IPS-18a (cell line): ENCODE results near the gene CHD2.
"Not testable (repeated sequence)": the region's sequence is repeated elsewhere in the genome, so short reads cannot be mapped to it uniquely, and the experiment has no call there.

ENCODE experiments used
- H3K27ac ChIP-seq: one replicate; pipeline ENCODE4 v1.5.1; 2013; ENCODE audit warnings: low read length
- H3K27me3 ChIP-seq: one replicate; pipeline ENCODE4 v1.6.1; 2013; ENCODE audit warnings: mild to moderate bottlenecking, low read length; ENCODE audit not compliant: control insufficient read depth, insufficient read depth
- H3K36me3 ChIP-seq: one replicate; pipeline ENCODE4 v1.6.1; 2013; ENCODE audit warnings: low read depth, low read length; ENCODE audit not compliant: control insufficient read depth
- H3K4me1 ChIP-seq: one replicate; pipeline ENCODE4 v1.6.1; 2013; ENCODE audit warnings: low read depth, low read length; ENCODE audit not compliant: control insufficient read depth
- H3K4me3 ChIP-seq: one replicate; pipeline ENCODE4 v1.5.1; 2013; ENCODE audit warnings: low read length
- H3K9ac ChIP-seq: one replicate; pipeline ENCODE4 v1.6.1; 2013; ENCODE audit warnings: mild to moderate bottlenecking, low read length, moderate library complexity
- H3K9me3 ChIP-seq: one replicate; pipeline ENCODE4 v1.6.1; 2013; ENCODE audit warnings: low read depth, low read length; ENCODE audit not compliant: control insufficient read depth

Gene CHD2

DNA sequence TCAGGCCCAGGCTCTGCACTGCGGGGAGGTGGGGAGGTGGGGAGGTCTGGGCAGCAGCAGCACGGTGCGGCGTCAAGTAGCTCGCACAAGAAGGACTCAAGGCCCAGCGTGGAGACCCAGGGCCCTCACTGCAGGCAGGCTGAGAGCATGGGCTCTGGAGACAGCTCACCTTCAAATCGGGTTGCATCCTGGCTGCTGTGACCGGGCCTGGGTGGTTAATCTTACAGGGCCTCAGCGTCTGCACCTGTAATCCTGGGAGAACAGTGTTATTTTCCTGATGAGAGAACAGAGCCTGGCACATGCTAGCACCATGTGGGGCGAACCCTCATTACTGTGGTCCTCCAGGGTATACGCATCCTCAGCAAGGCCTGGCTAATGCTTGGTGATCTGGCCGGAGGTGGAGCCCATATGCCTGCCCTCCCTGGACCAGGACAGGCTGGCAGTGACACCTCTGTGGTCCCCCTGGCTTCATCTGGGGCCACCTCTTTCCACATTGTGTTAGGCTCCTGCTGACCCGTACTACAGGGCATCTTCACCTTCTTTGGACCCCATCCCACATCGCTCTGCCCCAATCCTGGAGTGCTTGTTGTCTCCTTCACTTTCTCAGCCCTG lies 133.4 kb downstream of the CHD2 start:
- H3K27ac ChIP-seq: no peak overlapping the region
- no peaks in the 10 kb centered on the region for H3K27me3 ChIP-seq
- no peaks in the 10 kb centered on the region for H3K4me1 ChIP-seq
- no peaks in the 10 kb centered on the region for H3K36me3 ChIP-seq
- H3K4me3 ChIP-seq: no peak overlapping the region
- H3K9me3 ChIP-seq: no peaks in the 10 kb centered on the region
- H3K9ac ChIP-seq: no peak overlapping the region

DNA sequence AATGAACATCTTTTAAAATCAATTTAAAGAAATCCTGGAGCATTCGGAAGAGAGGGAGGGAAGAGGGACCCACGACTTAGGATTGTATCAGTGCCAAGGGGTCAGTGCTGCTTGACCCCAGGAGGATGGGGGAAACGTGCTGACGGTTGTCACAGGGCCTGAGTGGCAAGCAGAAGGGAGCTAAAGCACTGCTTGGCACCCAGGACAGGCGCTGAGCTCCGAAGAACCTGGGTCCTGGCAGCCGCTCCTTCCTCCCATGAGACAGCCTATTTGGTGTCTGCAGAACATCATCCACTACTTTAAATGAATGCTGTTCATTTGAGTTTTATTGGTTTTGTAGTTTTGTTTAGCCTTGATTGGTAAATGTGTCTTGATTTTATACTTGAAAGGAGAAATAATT lies 134.4 kb downstream of the CHD2 start:
- Histone ChIP-seq H3K27ac (no peak overlapping the region), H3K4me3 (no peak overlapping the region), H3K9ac (no peak overlapping the region), H3K9me3 (no peaks in the 10 kb centered on the region), H3K27me3 (no peaks in the 10 kb centered on the region), H3K36me3 (no peaks in the 10 kb centered on the region), H3K4me1 (no peaks in the 10 kb centered on the region)

DNA sequence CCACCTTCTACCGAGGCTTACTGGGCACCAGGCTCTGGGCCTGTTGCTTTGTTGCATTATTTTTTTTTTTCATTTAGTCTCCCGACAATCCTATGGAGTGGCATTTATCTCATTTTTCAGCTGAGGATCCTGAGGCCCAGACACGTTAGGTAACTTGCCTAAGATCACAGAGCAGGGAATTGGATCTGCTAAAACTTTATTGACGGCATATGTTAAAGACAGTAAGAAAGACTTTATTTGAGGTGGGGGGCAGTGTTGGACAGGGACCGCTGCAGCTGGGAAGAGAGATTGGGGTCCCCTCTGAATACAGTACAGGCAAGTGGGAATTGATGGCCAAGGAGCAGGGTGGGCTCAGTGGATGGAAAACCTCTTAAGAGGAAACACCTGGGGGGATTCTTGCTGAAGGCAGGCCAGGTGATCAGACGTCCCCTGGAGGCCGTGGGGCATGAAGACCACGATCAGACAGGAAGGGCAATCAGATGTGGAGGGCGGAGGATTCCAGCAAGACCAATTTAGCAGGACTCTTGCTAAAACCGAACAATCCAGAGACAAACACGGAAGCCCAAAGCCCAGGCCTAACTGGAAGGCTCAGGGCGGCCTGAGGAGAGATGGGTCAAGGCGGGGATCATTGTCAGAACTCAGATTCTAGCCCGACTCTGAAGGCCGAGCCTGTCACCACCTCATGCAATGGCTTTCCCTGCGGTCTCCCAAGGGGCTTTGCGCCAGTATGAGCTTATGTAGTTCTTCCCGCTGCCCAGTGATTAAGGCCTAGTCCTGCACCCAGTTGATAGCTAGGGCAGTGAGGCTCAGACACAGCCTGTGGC lies 135.2 kb downstream of the CHD2 start:
- Histone ChIP-seq H3K36me3 (no peaks in the 10 kb centered on the region), H3K27ac (no peak overlapping the region), H3K27me3 (no peaks in the 10 kb centered on the region), H3K4me3 (no peak overlapping the region), H3K4me1 (no peaks in the 10 kb centered on the region), H3K9ac (no peak overlapping the region), H3K9me3 (no peaks in the 10 kb centered on the region)

DNA sequence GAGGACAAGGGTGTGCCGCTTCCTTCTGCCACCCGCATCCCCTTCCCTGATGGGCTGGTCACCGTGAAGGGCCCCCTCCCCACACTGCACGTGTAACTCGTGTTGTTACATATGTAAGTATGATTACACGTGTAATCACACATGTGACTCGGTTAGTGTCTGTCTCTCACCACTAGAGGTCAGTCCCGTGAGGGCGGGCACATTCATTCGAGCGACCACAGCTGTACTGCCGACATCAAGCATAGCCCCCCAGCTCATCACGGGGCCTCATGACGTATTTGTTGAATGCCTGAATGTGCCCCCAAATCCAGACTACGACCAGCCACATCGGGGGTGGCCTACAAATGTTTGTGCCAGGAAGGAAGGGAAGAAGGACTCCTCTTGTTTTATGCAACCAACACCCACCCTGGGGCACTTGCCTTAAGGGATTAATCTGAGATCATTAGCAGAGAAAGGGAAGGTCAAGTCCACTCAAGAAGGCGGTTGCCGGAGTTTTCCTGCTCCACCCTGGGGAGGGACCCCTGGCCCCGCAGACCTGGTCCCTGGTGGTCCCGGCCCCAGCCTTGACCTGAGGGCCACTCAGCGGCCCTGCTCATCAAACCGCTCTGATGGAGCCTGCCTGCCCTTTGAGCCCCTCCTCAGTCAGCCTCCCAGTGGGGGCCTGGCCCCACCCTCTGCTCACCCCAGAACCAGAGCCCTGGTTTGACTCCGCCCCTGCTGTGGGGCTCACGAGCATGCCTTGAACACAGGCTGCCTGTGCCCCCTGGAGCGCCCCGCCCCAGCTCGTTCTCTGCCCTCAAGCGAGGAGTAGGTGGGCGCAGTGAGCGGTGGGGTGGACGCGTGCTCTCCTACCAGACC lies 136.1 kb downstream of the CHD2 start:
- Histone ChIP-seq H3K9ac (no peak overlapping the region), H3K4me1 (no peaks in the 10 kb centered on the region), H3K27ac (no peak overlapping the region), H3K36me3 (no peaks in the 10 kb centered on the region), H3K27me3 (no peaks in the 10 kb centered on the region), H3K9me3 (no peaks in the 10 kb centered on the region), H3K4me3 (no peak overlapping the region)

DNA sequence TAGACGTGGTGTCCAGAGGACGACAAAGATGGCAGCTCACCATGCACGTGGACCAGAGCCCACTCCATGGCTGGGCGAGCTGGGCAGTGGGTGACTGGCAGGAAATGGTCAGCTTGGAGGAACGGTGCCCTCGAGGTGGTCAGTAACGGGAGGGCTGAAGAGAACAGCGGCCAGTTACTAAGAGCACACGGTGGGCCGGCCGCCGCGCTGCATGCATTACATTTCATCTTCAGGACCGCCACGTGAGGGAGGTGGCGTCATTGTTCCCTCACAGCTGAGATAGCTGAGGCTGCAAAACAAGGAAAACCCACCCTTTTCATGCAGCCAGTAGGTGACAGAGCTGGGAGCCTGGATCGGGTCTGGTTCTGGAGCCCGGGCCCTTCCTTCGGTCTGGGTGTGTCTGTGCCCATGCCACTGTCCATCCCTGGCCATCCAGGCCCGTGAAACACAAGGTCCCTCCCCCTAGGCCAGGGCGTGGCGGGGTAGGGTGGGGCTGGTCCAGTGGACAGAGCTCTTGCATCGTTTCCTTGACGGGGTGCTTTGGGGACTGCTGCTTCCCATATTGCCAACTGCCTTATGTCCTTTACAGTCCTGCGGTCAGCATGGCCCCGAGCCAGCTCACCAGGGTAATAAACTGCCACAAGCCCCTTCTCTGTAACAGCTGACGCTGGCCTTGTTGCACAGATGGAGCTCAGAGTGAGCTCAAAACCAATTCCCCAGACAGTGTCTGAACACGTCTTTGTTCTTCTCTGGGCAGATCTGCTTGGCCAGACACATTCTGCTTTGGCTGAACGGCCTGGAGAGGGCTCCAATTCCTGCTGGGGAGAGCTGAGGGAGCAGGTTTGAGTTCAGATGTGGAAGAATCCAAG lies 137.1 kb downstream of the CHD2 start:
- Histone ChIP-seq H3K36me3 (no peaks in the 10 kb centered on the region), H3K4me1 (no peaks in the 10 kb centered on the region), H3K9me3 (no peaks in the 10 kb centered on the region), H3K27ac (no peak overlapping the region), H3K4me3 (no peak overlapping the region), H3K27me3 (no peaks in the 10 kb centered on the region), H3K9ac (no peak overlapping the region)

DNA sequence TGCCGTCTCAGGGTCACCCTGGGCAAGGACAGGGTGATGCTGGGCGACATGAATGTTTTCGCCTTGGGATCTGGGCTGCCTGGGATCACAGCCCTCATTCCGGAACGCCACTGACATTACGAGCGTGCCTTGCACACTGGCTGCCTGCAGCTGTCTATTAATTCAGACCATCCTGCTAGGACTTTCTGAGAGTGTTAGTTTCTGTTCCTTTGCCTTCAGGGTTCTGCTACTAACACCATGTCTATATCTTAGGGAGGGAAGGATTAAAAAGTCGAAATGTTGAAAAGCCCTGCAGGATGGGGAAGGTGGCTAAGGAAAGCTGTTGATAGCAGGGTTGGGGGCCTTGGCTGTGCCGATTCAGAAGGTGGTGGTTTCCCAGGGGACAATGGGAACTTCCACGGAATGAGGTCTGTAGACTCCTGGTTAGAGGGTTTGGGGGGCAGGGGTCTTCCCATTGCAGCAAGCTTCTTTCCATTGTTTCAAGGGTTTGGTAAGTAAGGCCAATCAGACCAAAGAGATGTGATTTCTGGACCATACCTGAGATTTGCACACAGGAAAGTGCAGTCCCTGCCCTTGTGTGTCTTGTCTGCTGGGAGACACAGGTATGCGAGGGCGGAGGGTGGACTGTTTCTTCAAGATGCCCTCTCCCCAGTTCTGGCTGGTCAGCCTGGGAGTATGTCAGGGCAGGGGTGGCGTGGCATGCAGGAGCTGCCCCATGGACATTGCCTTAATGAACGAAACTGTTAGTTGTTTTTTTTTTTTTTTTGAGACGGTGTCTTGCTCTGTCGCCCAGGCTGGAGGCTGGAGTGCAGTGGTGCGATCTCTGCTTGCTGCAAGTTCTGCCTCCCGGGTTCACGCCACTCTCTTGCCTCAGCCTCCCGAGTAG lies 137.9 kb downstream of the CHD2 start:
- no peaks in the 10 kb centered on the region for H3K4me1 ChIP-seq
- H3K27ac ChIP-seq: no peak overlapping the region
- H3K9ac ChIP-seq: no peak overlapping the region
- H3K4me3 ChIP-seq: no peak overlapping the region
- H3K27me3 ChIP-seq: no peaks in the 10 kb centered on the region
- no peaks in the 10 kb centered on the region for H3K36me3 ChIP-seq
- no peaks in the 10 kb centered on the region for H3K9me3 ChIP-seq

DNA sequence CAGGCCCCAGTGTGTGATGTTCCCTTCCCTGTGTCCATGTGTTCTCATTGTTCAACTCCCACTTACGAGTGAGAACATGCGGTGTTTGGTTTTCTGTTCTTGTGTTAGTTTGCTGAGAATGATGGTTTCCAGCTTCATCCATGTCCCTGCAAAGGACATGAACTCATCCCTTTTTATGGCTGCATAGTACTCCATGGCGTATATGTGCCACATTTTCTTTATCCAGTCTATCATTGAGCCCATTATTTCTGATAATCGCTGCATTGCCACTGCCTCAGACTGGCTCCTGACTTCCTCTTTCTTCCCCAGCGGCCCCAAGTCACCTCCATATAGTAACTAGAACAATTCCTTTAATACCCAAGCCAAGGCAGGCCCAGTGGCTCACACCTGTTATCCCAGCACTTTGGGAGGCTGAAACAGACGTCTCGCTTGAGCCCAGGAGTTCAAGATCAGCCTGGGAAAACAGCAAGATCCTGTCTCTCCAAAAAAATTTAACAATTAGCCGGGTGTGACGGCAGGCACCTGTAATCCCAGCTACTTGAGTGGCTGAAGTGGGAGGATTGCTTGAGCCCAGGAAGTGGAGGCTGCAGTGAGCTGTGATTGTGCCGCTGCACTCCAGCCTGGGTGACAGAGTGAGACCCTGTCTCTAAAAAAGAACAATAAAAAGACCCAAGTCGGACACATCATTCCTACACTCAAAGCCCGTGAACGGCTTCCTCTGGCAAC lies 139.6 kb downstream of the CHD2 start:
- not testable (repeated sequence) for H3K36me3 ChIP-seq, H3K27ac ChIP-seq, H3K4me3 ChIP-seq, H3K4me1 ChIP-seq, H3K27me3 ChIP-seq, H3K9me3 ChIP-seq, H3K9ac ChIP-seq

DNA sequence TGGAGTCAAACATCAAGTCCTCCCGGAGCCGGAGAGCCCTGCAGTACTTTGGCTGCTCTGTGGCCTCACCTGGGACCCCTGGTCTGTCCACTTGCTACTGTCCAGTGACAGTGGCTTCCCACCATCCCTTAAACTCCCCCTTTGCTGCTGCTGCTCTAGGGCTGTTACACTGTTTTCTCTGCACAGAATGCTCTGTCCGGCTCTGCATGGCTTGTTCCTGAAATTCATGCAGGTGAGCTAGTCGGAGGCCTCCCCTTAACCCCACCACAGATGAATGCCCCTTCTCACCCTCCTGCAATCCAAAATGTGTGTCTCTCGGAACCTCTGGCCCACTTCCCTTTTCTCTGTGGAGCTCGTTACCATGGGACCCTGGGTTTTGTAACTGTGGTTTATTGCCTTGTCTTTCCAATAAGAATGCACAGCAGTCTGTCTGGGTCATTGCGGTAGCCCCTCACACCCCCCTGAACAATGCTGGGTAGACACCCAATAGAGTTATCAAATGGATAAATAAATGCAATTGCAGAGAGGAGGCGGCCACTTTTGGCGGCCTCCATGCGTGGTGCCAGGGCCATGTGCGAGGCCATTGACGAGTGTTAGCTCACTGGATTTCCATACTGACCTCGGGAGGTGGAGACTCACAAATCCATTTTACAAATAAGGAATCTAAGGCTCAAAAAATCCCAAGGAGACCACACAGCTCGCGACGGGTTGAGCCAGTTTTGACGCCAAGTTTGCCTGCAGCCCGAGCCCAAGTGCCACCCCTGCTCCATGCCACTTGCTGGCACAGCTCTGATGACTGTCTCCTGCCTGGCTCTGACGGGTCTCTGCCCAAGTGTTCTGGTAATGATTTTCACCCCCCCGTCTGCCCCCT lies 140.4 kb downstream of the CHD2 start:
- Histone ChIP-seq H3K9me3 (no peaks in the 10 kb centered on the region), H3K36me3 (peaks cover 16% of the 10 kb centered on the region), H3K9ac (no peak overlapping the region), H3K4me3 (no peak overlapping the region), H3K27me3 (no peaks in the 10 kb centered on the region), H3K4me1 (no peaks in the 10 kb centered on the region), H3K27ac (no peak overlapping the region)

DNA sequence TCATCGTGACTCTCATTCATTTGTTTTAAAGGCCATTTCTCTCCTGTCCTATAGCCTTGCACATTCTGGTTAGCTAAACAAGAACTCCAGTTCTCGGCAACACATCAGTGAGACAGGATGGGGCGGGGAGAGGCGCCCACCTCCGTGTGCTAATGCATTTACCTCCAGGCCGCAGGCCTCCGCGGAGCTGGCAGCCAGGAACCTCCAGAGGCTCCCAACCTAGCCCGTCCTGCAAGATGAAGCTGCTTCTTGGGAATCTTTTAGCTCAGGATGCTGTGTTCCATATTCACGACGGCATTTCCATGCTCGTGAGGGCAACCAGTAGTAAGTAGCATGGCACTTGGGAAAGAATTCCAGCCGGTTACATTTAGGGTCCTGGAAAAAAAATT lies 141.0 kb downstream of the CHD2 start:
- H3K27ac ChIP-seq: no peak overlapping the region
- peaks cover 22% of the 10 kb centered on the region for H3K36me3 ChIP-seq
- no peak overlapping the region for H3K4me3 ChIP-seq
- H3K27me3 ChIP-seq: no peaks in the 10 kb centered on the region
- H3K9ac ChIP-seq: no peak overlapping the region
- H3K4me1 ChIP-seq: no peaks in the 10 kb centered on the region
- H3K9me3 ChIP-seq: no peaks in the 10 kb centered on the region
